ENCODE results near the gene ZNF536. TPM values are rescaled to one million over a fixed set of nuclear protein-coding genes. Genes with fewer than 3 reads are reported as not detected.
A peak's percentile ranks its signal among the peaks of the same experiment; 100 is the strongest.

ZNF536 gene
- total RNA-seq, 4 donors from 2014 or later: 1.3 to 12.4 (median 1.8) TPM

DNA sequence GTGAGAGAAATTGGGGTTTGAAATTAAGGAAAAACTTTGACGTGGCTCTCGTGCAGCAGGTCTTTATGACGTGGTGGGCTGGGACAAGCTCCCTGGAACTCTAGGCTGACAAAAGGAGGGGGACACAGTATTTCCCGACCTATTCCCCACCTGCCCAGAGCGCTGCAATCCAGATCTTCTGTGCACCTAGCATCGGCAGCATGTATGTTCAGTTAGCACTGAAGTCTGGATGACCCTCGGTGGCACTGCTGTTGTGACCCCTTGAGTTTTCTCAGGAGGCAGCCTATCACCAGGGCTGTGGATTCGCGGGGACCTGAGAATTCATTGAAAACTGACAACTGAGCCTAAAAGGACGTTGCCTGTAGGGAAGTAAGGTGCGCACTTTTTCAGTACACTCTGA, 9.1 kb upstream of the ZNF536 start:
- Histone ChIP-seq H3K27me3 (no peaks in the 10 kb centered on the region), H3K9me3 (no peaks in the 10 kb centered on the region)
- DNase-seq: no peak

DNA sequence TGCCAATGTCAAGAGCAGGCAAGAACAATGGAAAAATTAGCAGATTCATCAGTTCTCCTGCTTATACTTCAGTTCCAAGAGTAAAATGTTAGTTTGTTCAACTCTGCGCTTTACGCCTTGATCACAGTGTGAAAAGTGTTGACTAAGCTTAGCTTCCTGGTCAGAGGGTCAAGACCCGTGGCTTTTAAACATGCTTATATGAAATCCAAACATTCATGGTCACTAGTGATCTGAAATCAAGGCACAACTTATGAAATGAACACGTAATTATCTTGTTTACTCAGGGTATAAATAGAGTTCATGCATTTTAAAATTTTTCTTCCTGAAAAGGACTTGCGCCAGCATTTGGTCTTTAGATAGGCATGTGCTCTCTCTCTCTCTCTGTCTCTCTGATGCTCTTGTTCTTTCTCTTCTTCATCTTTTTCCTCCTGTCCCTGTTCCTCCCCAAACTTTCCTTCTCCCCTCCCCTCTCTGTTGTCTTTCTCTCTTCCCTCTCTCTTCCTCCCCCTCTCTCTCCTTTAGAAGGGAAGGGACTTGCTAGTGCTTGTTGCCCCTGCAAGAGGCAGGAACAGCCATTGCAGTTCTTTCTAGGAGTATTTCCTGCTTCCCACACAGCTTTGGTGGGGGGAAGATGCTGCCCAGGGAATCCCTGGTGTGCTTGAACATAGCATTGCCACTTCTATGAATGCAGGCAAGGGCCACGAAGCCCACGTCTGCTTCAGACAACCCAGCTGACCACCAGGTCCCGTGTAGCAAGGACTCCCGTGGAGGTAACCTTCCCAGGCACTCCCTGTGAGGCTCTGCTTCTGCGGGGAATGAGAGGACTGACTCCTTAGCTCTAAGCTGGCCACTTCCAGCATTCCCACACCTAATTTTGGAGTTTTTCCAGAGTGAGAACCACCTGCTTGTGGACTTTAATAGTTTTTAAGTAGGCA, 7.1 kb upstream of the ZNF536 start:
- H3K36me3 ChIP-seq: no peaks in the 10 kb centered on the region
- TF ChIP-seq POLR2A (IDR thresholded peaks at IDR 0.05): no peak
- TF ChIP-seq, protein P1, sequence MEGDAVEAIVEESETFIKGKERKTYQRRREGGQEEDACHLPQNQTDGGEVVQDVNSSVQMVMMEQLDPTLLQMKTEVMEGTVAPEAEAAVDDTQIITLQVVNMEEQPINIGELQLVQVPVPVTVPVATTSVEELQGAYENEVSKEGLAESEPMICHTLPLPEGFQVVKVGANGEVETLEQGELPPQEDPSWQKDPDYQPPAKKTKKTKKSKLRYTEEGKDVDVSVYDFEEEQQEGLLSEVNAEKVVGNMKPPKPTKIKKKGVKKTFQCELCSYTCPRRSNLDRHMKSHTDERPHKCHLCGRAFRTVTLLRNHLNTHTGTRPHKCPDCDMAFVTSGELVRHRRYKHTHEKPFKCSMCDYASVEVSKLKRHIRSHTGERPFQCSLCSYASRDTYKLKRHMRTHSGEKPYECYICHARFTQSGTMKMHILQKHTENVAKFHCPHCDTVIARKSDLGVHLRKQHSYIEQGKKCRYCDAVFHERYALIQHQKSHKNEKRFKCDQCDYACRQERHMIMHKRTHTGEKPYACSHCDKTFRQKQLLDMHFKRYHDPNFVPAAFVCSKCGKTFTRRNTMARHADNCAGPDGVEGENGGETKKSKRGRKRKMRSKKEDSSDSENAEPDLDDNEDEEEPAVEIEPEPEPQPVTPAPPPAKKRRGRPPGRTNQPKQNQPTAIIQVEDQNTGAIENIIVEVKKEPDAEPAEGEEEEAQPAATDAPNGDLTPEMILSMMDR (IDR thresholded peaks at IDR 0.05): no peak
- H3K4me1 ChIP-seq: no peaks in the 10 kb centered on the region
- no peak overlapping the region for H3K4me3 ChIP-seq
- DNase-seq: no peak
- H3K27ac ChIP-seq: peak overlapping the region in 2 of 4 donors; percentile 42 to 57
- no peaks in the 10 kb centered on the region for H3K9me3 ChIP-seq
- no peaks in the 10 kb centered on the region for H3K27me3 ChIP-seq

More for the DNA sequence above, 9.1 kb upstream of the ZNF536 start:
- Histone ChIP-seq H3K27ac (no peak overlapping the region), H3K4me1 (no peaks in the 10 kb centered on the region), H3K4me3 (no peak overlapping the region), H3K36me3 (no peaks in the 10 kb centered on the region)
- TF ChIP-seq, protein P1 (IDR thresholded peaks at IDR 0.05): no peak
- TF ChIP-seq POLR2A (IDR thresholded peaks at IDR 0.05): no peak

DNA sequence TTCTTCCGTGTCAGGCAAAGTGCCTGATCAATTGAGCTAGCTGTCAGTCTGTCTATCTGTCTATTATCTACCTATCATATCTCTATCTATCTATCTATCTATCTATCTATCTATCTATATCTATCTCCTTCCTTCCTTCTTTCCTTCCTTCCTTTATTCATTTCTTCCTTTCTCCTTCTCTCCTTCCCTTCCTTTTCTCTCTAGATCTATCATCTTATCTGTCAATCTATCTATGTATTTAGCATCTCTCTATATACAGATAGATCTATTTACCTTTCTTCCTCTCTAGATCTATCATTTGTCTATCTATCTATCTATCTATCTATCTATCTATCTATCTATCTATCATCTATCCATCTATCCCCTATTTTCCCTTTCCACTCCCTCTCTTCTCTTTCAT, 5.9 kb upstream of the ZNF536 start:
- no peak for DNase-seq
- H3K4me1 ChIP-seq: no peaks in the 10 kb centered on the region
- H3K36me3 ChIP-seq: no peaks in the 10 kb centered on the region
- TF ChIP-seq, protein P1 (IDR thresholded peaks at IDR 0.05): no peak
- no peak for TF ChIP-seq POLR2A (IDR thresholded peaks at IDR 0.05)
- no peaks in the 10 kb centered on the region for H3K27me3 ChIP-seq
- no peak overlapping the region for H3K4me3 ChIP-seq
- no peak overlapping the region for H3K27ac ChIP-seq
- no peaks in the 10 kb centered on the region for H3K9me3 ChIP-seq

DNA sequence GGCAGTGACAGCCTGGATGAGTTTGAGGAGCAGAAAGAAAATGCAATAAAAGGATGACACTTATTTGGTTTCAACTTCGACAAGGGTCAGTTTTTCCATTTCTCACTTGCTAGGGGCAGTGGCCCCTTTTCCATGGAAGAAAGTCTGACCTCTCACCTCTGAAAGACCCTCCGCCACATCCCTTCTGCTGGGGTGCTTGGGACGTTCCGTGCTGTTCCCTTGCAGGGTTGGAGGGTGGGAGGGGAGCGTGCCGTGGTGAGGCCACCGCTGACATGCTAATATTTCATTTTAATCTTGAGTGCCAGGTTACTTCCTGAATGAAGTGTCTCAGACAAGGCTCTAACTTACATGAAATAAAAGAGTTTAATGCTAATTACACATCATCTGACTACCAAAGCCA, 5.2 kb upstream of the ZNF536 start:
- no peaks in the 10 kb centered on the region for H3K27me3 ChIP-seq
- no peak overlapping the region for H3K27ac ChIP-seq
- no peaks in the 10 kb centered on the region for H3K9me3 ChIP-seq
- H3K4me1 ChIP-seq: no peaks in the 10 kb centered on the region
- H3K36me3 ChIP-seq: no peaks in the 10 kb centered on the region
- H3K4me3 ChIP-seq: no peak overlapping the region
- TF ChIP-seq POLR2A (IDR thresholded peaks at IDR 0.05): no peak
- TF ChIP-seq, protein P1 (IDR thresholded peaks at IDR 0.05): no peak
- DNase-seq: no peak

DNA sequence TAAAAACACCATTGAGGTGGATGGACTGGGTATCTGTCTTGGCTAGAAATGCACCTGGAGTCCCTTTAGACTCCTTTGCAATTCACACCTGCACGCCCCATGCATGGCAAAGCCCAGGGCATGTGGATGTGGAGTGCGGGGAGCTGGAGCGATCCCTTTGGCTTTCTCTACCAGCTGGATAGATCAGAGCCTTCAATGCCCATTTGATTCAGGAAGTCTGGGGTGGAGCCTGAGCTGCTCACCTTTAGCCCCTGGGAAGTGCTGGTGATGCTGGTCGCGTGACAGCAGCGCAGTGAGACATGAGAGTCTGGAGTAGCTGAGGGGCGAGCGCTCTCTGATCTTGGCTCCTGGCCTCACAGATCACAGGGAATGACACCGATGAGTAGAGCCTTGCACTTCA, 4.8 kb upstream of the ZNF536 start:
- Histone ChIP-seq H3K27ac (no peak overlapping the region), H3K27me3 (no peaks in the 10 kb centered on the region), H3K4me3 (no peak overlapping the region), H3K36me3 (no peaks in the 10 kb centered on the region), H3K9me3 (no peaks in the 10 kb centered on the region), H3K4me1 (no peaks in the 10 kb centered on the region)
- DNase-seq: no peak
- no peak for TF ChIP-seq POLR2A (IDR thresholded peaks at IDR 0.05)
- TF ChIP-seq, protein P1 (IDR thresholded peaks at IDR 0.05): no peak

Measured in Peyer's patch (tissue), 4 donors.